Adrenal gland (tissue), 5 donors: ENCODE results near the gene MIF4GD.

Source experiments
- POLR2A ChIP-seq, 2 donors: fragments of 450-650 bp; IDR thresholded peaks; one replicate each; pipeline ENCODE4 v1.6.1; 2017; ENCODE audit warnings: antibody characterized with exemption in 2 of 2, mild to moderate bottlenecking in 2 of 2, moderate library complexity in 1 of 2
- TF ChIP-seq, protein P1 (sequence below), 6 experiments: fragments of 450-650 bp in 4 of 6; fragments of 200-600 bp in 2 of 6; sonication (generic) in 1 of 6; IDR thresholded peaks; 1 replicate in 5 of 6; 2 replicates in 1 of 6; pipeline versions ENCODE4 v1.5.1 to v1.8.0; 2016 to 2021; ENCODE audit warnings: antibody characterized with exemption in 6 of 6, mild to moderate bottlenecking in 2 of 6, moderate library complexity in 1 of 6
- donor health status: DM: no; HTN: no; CAD: no.

- TF ChIP-seq, protein P1, sequence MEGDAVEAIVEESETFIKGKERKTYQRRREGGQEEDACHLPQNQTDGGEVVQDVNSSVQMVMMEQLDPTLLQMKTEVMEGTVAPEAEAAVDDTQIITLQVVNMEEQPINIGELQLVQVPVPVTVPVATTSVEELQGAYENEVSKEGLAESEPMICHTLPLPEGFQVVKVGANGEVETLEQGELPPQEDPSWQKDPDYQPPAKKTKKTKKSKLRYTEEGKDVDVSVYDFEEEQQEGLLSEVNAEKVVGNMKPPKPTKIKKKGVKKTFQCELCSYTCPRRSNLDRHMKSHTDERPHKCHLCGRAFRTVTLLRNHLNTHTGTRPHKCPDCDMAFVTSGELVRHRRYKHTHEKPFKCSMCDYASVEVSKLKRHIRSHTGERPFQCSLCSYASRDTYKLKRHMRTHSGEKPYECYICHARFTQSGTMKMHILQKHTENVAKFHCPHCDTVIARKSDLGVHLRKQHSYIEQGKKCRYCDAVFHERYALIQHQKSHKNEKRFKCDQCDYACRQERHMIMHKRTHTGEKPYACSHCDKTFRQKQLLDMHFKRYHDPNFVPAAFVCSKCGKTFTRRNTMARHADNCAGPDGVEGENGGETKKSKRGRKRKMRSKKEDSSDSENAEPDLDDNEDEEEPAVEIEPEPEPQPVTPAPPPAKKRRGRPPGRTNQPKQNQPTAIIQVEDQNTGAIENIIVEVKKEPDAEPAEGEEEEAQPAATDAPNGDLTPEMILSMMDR (IDR thresholded peaks at IDR 0.05) = no peak
- TF ChIP-seq POLR2A (IDR thresholded peaks at IDR 0.05) = no peak
These were observed 21.5 kb downstream of the MIF4GD start for GRCh38 chr17:75249564-75249963.
